Measurements from ENCODE around the gene CD40. TPM values are rescaled to one million over a fixed set of nuclear protein-coding genes. Genes with fewer than 3 reads are reported as not detected.

CD40 gene
- total and polyA plus RNA-seq, 10 of the 15 experiments (the other 5 are each of a cell fraction or from before 2014, with no cell fraction given), result 40.8 to 193 (median 89.5) TPM

DNA sequence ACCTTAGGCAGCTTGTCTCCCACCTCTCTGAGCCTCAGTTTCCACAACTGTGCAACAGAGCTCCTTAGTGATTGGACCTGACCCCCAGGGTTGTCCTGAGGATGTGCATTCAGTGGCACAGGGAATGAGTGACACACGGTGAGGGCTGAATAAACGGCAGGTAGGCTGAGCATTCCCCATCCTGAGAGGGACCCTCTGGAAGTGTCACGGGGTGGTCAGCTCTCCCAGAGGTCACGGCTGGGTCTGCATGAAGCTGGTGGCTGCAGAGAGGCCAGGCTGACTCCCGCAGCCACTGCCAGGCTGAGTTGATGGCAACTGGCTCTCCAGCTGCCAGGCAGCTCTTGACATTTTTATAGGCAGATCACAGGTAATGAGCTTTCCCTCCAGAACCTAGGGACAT is 42.5 kb downstream of the CD40 start:
- intact Hi-C loops (cut with micrococcal nuclease; ENCODE audit: unreplicated experiment), result no loop called here
- H3K4me2 ChIP-seq (ENCODE audit: control insufficient read depth, insufficient read depth), result no peak overlapping the region
- no peaks in the 10 kb centered on the region for H3K9me3 ChIP-seq (replicated peaks; ENCODE audit: control insufficient read depth, insufficient read depth, low read length)
- no peak overlapping the region for H3K27ac ChIP-seq (ENCODE audit: control insufficient read depth, insufficient read depth)
- H3K36me3 ChIP-seq (ENCODE audit: control insufficient read depth in 2 of 2, insufficient read depth in 2 of 2, low read length in 1 of 2), result no peaks in the 10 kb centered on the region
- ATAC-seq (no peak), FAIRE-seq (no peak), DNase-seq (ENCODE audit: low read depth, low spot score) (no peak)
- ChIA-PET SMC1A (ENCODE audit: uncharacterized antibody, unreplicated experiment) (interaction anchor here (1.5 kb wide), 1 partner anchor 15 kb away, joined by 3 read pairs; no protein-coding TSS in a partner anchor), RAD21 (ENCODE audit: unreplicated experiment) (interaction anchor here (1.1 kb wide), 1 partner anchor 52 kb away, joined by 3 read pairs; no protein-coding TSS in a partner anchor), CTCF (interaction anchor here (1.2 kb wide), 1 partner anchor 14 kb away, joined by 4 read pairs; no protein-coding TSS in a partner anchor), POLR2A (no interaction called here)
- no peaks in the 10 kb centered on the region for H3K79me2 ChIP-seq (ENCODE audit: control insufficient read depth, insufficient read depth, low read length)
- no peak overlapping the region for H2AFZ ChIP-seq (ENCODE audit: control insufficient read depth, low read depth, low read length)
- no TSS peak for BruUV-seq (replicated peaks)
- no peaks in the 10 kb centered on the region for H4K20me1 ChIP-seq (ENCODE audit: control insufficient read depth, insufficient read depth)
- no peak overlapping the region for H3K9ac ChIP-seq (ENCODE audit: control insufficient read depth, insufficient read depth, low read length)
- in situ Hi-C loops (cut with MboI), result no loop called here
- peaks cover 0 to 1% of the 10 kb centered on the region in 2 experiments; a peak in 3 of 4 replicates for H3K27me3 ChIP-seq (replicated peaks in 1 of 2; ENCODE audit: control insufficient read depth in 2 of 2, insufficient read depth in 2 of 2, low read length in 1 of 2)
- no peak overlapping the region for H3K4me3 ChIP-seq
- H3K4me1 ChIP-seq (ENCODE audit: control insufficient read depth, insufficient read depth, low read length), result no peaks in the 10 kb centered on the region
- WGBS (ENCODE audit: insufficient coverage, insufficient replicate concordance, low lambda C conversion rate, missing lambda C conversion rate), result 8% methylated on average over 5 of the region's 5 CpGs
- TF ChIP-seq, protein P1, sequence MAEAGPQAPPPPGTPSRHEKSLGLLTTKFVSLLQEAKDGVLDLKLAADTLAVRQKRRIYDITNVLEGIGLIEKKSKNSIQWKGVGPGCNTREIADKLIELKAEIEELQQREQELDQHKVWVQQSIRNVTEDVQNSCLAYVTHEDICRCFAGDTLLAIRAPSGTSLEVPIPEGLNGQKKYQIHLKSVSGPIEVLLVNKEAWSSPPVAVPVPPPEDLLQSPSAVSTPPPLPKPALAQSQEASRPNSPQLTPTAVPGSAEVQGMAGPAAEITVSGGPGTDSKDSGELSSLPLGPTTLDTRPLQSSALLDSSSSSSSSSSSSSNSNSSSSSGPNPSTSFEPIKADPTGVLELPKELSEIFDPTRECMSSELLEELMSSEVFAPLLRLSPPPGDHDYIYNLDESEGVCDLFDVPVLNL (IDR thresholded peaks at IDR 0.05; ENCODE audit: low read depth, low read length), result no peak
- TF ChIP-seq WRNIP1 (IDR thresholded peaks at IDR 0.05; ENCODE audit: borderline replicate concordance, low read depth, low read length), result no peak
- no peak for TF ChIP-seq NR2F1 (conservative IDR thresholded peaks at IDR 0.05)
- TF ChIP-seq FOXM1 (IDR thresholded peaks at IDR 0.05; ENCODE audit: low read depth, low read length), result no peak
- no peak for TF ChIP-seq FOS (IDR thresholded peaks at IDR 0.05; ENCODE audit: borderline replicate concordance, extremely low read depth, insufficient read length)
- TF ChIP-seq RAD51 (IDR thresholded peaks at IDR 0.05), result no peak
- TF ChIP-seq TAF1 (IDR thresholded peaks at IDR 0.05; ENCODE audit: borderline replicate concordance, low read depth, low read length), result no peak
- TF ChIP-seq, protein P2, sequence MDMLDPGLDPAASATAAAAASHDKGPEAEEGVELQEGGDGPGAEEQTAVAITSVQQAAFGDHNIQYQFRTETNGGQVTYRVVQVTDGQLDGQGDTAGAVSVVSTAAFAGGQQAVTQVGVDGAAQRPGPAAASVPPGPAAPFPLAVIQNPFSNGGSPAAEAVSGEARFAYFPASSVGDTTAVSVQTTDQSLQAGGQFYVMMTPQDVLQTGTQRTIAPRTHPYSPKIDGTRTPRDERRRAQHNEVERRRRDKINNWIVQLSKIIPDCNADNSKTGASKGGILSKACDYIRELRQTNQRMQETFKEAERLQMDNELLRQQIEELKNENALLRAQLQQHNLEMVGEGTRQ (IDR thresholded peaks at IDR 0.05; ENCODE audit: borderline replicate concordance, low read depth, low read length), result no peak
- no peak for TF ChIP-seq CHD2 (IDR thresholded peaks at IDR 0.05; ENCODE audit: borderline replicate concordance, low read depth, low read length)
- TF ChIP-seq NBN (IDR thresholded peaks at IDR 0.05), result no peak
- no peak for TF ChIP-seq IKZF2 (IDR thresholded peaks at IDR 0.05)
- TF ChIP-seq, protein P3, sequence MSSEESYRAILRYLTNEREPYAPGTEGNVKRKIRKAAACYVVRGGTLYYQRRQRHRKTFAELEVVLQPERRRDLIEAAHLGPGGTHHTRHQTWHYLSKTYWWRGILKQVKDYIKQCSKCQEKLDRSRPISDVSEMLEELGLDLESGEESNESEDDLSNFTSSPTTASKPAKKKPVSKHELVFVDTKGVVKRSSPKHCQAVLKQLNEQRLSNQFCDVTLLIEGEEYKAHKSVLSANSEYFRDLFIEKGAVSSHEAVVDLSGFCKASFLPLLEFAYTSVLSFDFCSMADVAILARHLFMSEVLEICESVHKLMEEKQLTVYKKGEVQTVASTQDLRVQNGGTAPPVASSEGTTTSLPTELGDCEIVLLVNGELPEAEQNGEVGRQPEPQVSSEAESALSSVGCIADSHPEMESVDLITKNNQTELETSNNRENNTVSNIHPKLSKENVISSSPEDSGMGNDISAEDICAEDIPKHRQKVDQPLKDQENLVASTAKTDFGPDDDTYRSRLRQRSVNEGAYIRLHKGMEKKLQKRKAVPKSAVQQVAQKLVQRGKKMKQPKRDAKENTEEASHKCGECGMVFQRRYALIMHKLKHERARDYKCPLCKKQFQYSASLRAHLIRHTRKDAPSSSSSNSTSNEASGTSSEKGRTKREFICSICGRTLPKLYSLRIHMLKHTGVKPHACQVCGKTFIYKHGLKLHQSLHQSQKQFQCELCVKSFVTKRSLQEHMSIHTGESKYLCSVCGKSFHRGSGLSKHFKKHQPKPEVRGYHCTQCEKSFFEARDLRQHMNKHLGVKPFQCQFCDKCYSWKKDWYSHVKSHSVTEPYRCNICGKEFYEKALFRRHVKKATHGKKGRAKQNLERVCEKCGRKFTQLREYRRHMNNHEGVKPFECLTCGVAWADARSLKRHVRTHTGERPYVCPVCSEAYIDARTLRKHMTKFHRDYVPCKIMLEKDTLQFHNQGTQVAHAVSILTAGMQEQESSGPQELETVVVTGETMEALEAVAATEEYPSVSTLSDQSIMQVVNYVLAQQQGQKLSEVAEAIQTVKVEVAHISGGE (CRISPR knock-in tag; IDR thresholded peaks at IDR 0.05), result no peak
- no peak for TF ChIP-seq EZH2 (IDR thresholded peaks at IDR 0.05; ENCODE audit: borderline replicate concordance, control insufficient read depth, low read depth, low read length)
- TF ChIP-seq, protein P4, sequence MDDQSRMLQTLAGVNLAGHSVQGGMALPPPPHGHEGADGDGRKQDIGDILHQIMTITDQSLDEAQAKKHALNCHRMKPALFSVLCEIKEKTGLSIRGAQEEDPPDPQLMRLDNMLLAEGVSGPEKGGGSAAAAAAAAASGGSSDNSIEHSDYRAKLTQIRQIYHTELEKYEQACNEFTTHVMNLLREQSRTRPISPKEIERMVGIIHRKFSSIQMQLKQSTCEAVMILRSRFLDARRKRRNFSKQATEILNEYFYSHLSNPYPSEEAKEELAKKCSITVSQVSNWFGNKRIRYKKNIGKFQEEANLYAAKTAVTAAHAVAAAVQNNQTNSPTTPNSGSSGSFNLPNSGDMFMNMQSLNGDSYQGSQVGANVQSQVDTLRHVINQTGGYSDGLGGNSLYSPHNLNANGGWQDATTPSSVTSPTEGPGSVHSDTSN (IDR thresholded peaks at IDR 0.05; ENCODE audit: insufficient replicate concordance, low read depth, low read length), result no peak

Data from GM12878 (cell line).